ENCODE results near the gene LRP3.

DNA sequence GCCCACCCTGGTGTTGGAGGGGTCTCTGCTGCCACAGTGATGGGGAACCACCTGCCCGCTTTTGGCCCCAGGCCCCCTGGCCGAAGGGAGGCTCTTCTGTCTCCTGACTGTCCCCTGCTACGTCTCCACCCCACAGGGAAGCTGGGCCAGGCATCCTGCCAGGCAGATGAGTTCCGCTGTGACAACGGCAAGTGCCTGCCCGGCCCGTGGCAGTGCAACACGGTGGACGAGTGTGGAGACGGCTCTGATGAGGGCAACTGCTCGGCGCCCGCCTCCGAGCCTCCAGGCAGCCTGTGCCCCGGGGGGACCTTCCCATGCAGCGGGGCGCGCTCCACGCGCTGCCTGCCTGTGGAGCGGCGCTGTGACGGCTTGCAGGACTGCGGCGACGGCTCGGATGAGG lies 11.0 kb downstream of the LRP3 start:
- TF ChIP-seq CTCF (IDR thresholded peaks at IDR 0.05; ENCODE audit: low read depth, low read length, poor library complexity, severe bottlenecking) (no peak), EZH2phosphoT487 (IDR thresholded peaks at IDR 0.05; ENCODE audit: borderline replicate concordance, low read length) (no peak)

All from DOHH2 (cell line).